K562 (cell line): ENCODE measurements around the gene GPS2. TPM values are rescaled to one million over a fixed set of nuclear protein-coding genes. Genes with fewer than 3 reads are reported as not detected.

Experiments used
- BRD4 ChIP-seq: fragments of 200-600 bp; sonication (generic); IDR thresholded peaks from 2 replicates; pipeline ENCODE4 v1.6.1; 2017; ENCODE audit warnings: inconsistent platforms
- CCNT2 ChIP-seq: IDR thresholded peaks from 2 replicates; pipeline ENCODE4 v1.6.1; 2011; ENCODE audit warnings: borderline replicate concordance, low read depth, mild to moderate bottlenecking, moderate library complexity, mixed read lengths, low read length; ENCODE audit not compliant: insufficient read length; ENCODE audit errors: extremely low read depth
- CREM ChIP-seq: IDR thresholded peaks from 2 replicates; pipeline ENCODE4 v1.6.1; 2014; ENCODE audit warnings: antibody characterized with exemption, low read depth
- GATAD2A ChIP-seq: fragments of 450-650 bp; IDR thresholded peaks from 2 replicates; pipeline ENCODE4 v1.6.1; 2017
- L3MBTL2 ChIP-seq: fragments of 450-650 bp; IDR thresholded peaks from 2 replicates; pipeline ENCODE4 v1.6.1; 2016; ENCODE audit warnings: mild to moderate bottlenecking, moderate library complexity
- MAZ ChIP-seq, 2 experiments: fragments of 450-650 bp in 1 of 2; sonication (generic) in 1 of 2; formaldehyde crosslinking; IDR thresholded peaks in 1 of 2; conservative IDR thresholded peaks in 1 of 2; 2 replicates each; pipeline versions ENCODE4 v1.4.0 to v1.5.0; 2020; ENCODE audit warnings: mild to moderate bottlenecking in 1 of 2, missing genetic modification reagents in 1 of 2
- MEF2D ChIP-seq: conservative IDR thresholded peaks from 2 replicates; pipeline ENCODE4 v1.6.1; 2016; ENCODE audit warnings: low read depth, missing genetic modification characterization, missing compliant biosample characterization
- POLR2G ChIP-seq: fragments of 200-400 bp; formaldehyde crosslinking; IDR thresholded peaks from 2 replicates; pipeline ENCODE4 v1.6.1; 2017; ENCODE audit warnings: low read depth, mild to moderate bottlenecking, antibody characterized with exemption, low read length, moderate library complexity
- RBFOX2 ChIP-seq: fragments of 200-400 bp; formaldehyde crosslinking; IDR thresholded peaks from 2 replicates; pipeline ENCODE4 v1.6.1; 2017; ENCODE audit warnings: low read depth, mild to moderate bottlenecking, low read length, moderate library complexity
- SP1 ChIP-seq: sonication (generic); formaldehyde crosslinking; IDR thresholded peaks from 2 replicates; pipeline ENCODE4 v1.8.1; 2022; ENCODE audit warnings: mild to moderate bottlenecking, missing genetic modification reagents
- TBP ChIP-seq: optimal IDR thresholded peaks from 2 replicates; pipeline ENCODE3; 2011; ENCODE audit warnings: low read depth, low read length, improper control_type of control experiment
- TCF7 ChIP-seq: sonication (generic); IDR thresholded peaks from 2 replicates; pipeline ENCODE4 v1.6.1; 2016; ENCODE audit warnings: antibody characterized with exemption, borderline replicate concordance
- ZBTB7A ChIP-seq: IDR thresholded peaks from 2 replicates; pipeline ENCODE4 v1.6.1; 2011; ENCODE audit warnings: low read depth, mild to moderate bottlenecking, low read length, moderate library complexity, borderline replicate concordance; ENCODE audit not compliant: control insufficient read depth
- ZFX ChIP-seq: sonication (generic); formaldehyde crosslinking; IDR thresholded peaks from 2 replicates; pipeline ENCODE4 v1.8.0; 2022; ENCODE audit warnings: mild to moderate bottlenecking, missing genetic modification reagents, moderate library complexity
- ZNF197 ChIP-seq: fragments of 200-800 bp; sonication (Bioruptor generic); IDR thresholded peaks from 2 replicates; pipeline ENCODE4 v1.6.1; 2016; ENCODE audit warnings: low read depth, missing genetic modification characterization, missing compliant biosample characterization
- ZNF57 ChIP-seq: fragments of 450-650 bp; formaldehyde crosslinking; IDR thresholded peaks from 2 replicates; pipeline ENCODE4 v1.4.0; 2020; ENCODE audit warnings: mild to moderate bottlenecking, moderate library complexity
- polyA plus RNA-seq, 8 experiments: library from polyadenylated mRNA; depleted of rRNA in 4 of 8; stranded (reverse) in 5 of 8; unstranded in 3 of 8; fragments of >200 nt; fragmentation: Nextera tagmentation in 2 of 8; fragmentation: Illumina TruSeq in 1 of 8; extraction: Ambion mirVana in 2 of 8; extraction: Trizol in 1 of 8; gene quantifications; 2 replicates each; pipeline versions ENCODE4 v1.2.1 to v1.2.3, GENCODE V29; 2011 to 2014; ENCODE audit warnings: inconsistent platforms in 1 of 8, missing spikeins in 1 of 8
- total RNA-seq, 7 experiments: library from RNA; depleted of rRNA in 6 of 7; stranded (reverse); fragments of >200 nt in 6 of 7; fragmentation: Illumina TruSeq in 2 of 7; extraction: Trizol in 2 of 7; gene quantifications; 2 replicates each; pipeline versions ENCODE4 v1.2.1 to v1.2.3, GENCODE V29; 2011 to 2021; ENCODE audit warnings: low replicate concordance in 1 of 7
- TF ChIP-seq, protein P1 (sequence below), 2 experiments: fragments of 450-650 bp; conservative IDR thresholded peaks; 2 replicates each; pipeline ENCODE4 v1.6.1; 2017; ENCODE audit warnings: mild to moderate bottlenecking in 2 of 2, moderate library complexity in 2 of 2
- TF ChIP-seq, protein P2 (sequence below): fragments of 450-650 bp; formaldehyde crosslinking; IDR thresholded peaks from 2 replicates; pipeline ENCODE4 v1.4.0; 2022; ENCODE audit warnings: missing genetic modification characterization
- TF ChIP-seq, protein P3 (sequence below): fragments of 450-650 bp; IDR thresholded peaks from 2 replicates; pipeline ENCODE4 v1.6.1; 2016; ENCODE audit warnings: antibody characterized with exemption
- TF ChIP-seq, protein P4 (sequence below): sonication (generic); formaldehyde crosslinking; IDR thresholded peaks from 2 replicates; pipeline ENCODE4 v1.9.0; 2022; ENCODE audit warnings: mild to moderate bottlenecking, missing genetic modification reagents
- TF ChIP-seq, protein P5 (sequence below), 2 experiments: fragments of 450-650 bp; IDR thresholded peaks; 2 replicates each; pipeline ENCODE4 v1.6.1; 2016

The GPS2 gene
- total and polyA plus RNA-seq, 9 of the 15 experiments (the other 6 are each of a cell fraction or from before 2014, with no cell fraction given): 18.3 to 75.7 (median 37.0) TPM

DNA sequence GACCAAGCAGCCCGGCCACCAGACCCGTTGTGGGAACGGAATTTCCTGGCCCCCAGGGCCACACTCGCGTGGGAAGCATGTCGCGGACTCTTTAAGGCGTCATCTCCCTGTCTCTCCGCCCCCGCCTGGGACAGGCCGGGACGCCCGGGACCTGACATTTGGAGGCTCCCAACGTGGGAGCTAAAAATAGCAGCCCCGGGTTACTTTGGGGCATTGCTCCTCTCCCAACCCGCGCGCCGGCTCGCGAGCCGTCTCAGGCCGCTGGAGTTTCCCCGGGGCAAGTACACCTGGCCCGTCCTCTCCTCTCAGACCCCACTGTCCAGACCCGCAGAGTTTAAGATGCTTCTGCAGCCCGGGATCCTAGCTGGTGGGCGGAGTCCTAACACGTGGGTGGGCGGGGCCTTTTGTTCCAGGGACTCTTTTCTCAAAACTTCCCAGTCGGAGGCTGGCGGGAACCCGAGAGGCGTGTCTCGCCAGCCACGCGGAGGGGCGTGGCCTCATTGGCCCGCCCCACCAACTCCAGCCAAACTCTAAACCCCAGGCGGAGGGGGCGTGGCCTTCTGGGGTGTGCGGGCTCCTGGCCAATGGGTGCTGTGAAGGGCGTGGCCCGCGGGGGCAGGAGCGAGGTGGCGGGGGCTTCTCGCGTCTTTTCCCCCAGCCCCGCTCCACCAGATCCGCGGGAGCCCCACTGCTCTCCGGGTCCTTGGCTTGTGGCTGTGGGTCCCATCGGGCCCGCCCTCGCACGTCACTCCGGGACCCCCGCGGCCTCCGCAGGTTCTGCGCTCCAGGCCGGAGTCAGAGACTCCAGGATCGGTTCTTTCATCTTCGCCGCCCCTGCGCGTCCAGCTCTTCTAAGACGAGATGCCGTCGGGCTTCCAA lies 33.8 kb downstream of the GPS2 start, which contains the start of gene SLC2A4 (continued):
- TF ChIP-seq GATAD2A (no peak), TBP (peak; percentile 35), MAZ (CRISPR knock-in tag; conservative IDR thresholded peaks at IDR 0.05 in 1 of 2, IDR thresholded peaks at IDR 0.05 in 1 of 2) (peak in 1 of 2 experiments; percentile 40; a peak in 1 of 4 replicates), ZNF57 (CRISPR knock-in tag) (no peak), L3MBTL2 (peak; percentile 38), TCF7 (0 out of 2 replicates have a peak, but pooled peaks have one; percentile 65), ZFX (CRISPR knock-in tag) (peak; percentile 34; the same call in 1 of the 2 replicates), CREM (peak; percentile 16; the same call in 1 of the 2 replicates), BRD4 (no peak), MEF2D (tag) (peak; percentile 65; the same call in 1 of the 2 replicates), RBFOX2 (peak; percentile 56), SP1 (CRISPR knock-in tag) (peak; percentile 58; the same call in 1 of the 2 replicates), POLR2G (peak; percentile 59), CCNT2 (peak; percentile 30), ZNF197 (no peak), ZBTB7A (peak; percentile 45)
- TF ChIP-seq, protein P1, sequence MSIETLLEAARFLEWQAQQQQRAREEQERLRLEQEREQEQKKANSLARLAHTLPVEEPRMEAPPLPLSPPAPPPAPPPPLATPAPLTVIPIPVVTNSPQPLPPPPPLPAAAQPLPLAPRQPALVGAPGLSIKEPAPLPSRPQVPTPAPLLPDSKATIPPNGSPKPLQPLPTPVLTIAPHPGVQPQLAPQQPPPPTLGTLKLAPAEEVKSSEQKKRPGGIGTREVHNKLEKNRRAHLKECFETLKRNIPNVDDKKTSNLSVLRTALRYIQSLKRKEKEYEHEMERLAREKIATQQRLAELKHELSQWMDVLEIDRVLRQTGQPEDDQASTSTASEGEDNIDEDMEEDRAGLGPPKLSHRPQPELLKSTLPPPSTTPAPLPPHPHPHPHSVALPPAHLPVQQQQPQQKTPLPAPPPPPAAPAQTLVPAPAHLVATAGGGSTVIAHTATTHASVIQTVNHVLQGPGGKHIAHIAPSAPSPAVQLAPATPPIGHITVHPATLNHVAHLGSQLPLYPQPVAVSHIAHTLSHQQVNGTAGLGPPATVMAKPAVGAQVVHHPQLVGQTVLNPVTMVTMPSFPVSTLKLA (conservative IDR thresholded peaks at IDR 0.05): peak; percentile 98 to 99
- TF ChIP-seq, protein P2, sequence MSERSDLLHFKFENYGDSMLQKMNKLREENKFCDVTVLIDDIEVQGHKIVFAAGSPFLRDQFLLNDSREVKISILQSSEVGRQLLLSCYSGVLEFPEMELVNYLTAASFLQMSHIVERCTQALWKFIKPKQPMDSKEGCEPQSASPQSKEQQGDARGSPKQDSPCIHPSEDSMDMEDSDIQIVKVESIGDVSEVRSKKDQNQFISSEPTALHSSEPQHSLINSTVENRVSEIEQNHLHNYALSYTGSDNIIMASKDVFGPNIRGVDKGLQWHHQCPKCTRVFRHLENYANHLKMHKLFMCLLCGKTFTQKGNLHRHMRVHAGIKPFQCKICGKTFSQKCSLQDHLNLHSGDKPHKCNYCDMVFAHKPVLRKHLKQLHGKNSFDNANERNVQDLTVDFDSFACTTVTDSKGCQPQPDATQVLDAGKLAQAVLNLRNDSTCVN: no peak
- TF ChIP-seq, protein P3, sequence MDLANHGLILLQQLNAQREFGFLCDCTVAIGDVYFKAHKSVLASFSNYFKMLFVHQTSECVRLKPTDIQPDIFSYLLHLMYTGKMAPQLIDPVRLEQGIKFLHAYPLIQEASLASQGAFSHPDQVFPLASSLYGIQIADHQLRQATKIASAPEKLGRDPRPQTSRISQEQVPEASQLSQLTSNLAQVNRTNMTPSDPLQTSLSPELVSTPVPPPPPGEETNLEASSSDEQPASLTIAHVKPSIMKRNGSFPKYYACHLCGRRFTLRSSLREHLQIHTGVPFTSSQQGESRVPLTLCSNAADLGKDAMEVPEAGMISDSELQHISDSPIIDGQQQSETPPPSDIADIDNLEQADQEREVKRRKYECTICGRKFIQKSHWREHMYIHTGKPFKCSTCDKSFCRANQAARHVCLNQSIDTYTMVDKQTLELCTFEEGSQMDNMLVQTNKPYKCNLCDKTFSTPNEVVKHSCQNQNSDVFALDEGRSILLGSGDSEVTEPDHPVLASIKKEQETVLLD: 0 out of 2 replicates have a peak, but pooled peaks have one; percentile 8
- TF ChIP-seq, protein P4, sequence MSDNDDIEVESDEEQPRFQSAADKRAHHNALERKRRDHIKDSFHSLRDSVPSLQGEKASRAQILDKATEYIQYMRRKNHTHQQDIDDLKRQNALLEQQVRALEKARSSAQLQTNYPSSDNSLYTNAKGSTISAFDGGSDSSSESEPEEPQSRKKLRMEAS: peak; percentile 73
- TF ChIP-seq, protein P5, sequence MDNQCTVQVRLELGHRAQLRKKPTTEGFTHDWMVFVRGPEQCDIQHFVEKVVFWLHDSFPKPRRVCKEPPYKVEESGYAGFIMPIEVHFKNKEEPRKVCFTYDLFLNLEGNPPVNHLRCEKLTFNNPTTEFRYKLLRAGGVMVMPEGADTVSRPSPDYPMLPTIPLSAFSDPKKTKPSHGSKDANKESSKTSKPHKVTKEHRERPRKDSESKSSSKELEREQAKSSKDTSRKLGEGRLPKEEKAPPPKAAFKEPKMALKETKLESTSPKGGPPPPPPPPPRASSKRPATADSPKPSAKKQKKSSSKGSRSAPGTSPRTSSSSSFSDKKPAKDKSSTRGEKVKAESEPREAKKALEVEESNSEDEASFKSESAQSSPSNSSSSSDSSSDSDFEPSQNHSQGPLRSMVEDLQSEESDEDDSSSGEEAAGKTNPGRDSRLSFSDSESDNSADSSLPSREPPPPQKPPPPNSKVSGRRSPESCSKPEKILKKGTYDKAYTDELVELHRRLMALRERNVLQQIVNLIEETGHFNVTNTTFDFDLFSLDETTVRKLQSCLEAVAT (IDR thresholded peaks at IDR 0.05): no peak
